Hindlimb muscle (tissue), 1 donor: ENCODE data around the gene THSD4. TPM values are rescaled to one million over a fixed set of nuclear protein-coding genes. Genes with fewer than 3 reads are reported as not detected.
"Not testable (repeated sequence)": the region's sequence is repeated elsewhere in the genome, so short reads cannot be mapped to it uniquely, and the experiment has no call there.

Experiments
- DNase-seq: peaks from one replicate; pipeline ENCODE4 v3.0.0-alpha.2; 2013
- polyA plus RNA-seq: library from polyadenylated mRNA; unstranded; fragments of 120-200 nt; gene quantifications from one replicate; pipeline ENCODE4 v1.2.1, GENCODE V29; 2013; ENCODE audit not compliant: insufficient read length

The THSD4 gene
- polyA plus RNA-seq, 1 donor, result 17.5 TPM

- no peak for DNase-seq
These were observed 524.2 kb downstream of the THSD4 start for GRCh38 chr15:71639471-71639870.

- DNase-seq, result no peak
These were observed 528.6 kb downstream of the THSD4 start for GRCh38 chr15:71643918-71644317.

- no peak for DNase-seq
These were observed 531.7 kb downstream of the THSD4 start for GRCh38 chr15:71646767-71647486.

GRCh38 chr15:71647487-71647808 lies 532.2 kb downstream of the THSD4 start:
- DNase-seq, result no peak

- no peak for DNase-seq
These were observed 532.8 kb downstream of the THSD4 start for GRCh38 chr15:71648095-71648494.

- DNase-seq, result no peak
These were observed 534.6 kb downstream of the THSD4 start for GRCh38 chr15:71649894-71650293.

GRCh38 chr15:71650603-71651002 lies 535.3 kb downstream of the THSD4 start:
- DNase-seq, result no peak

- DNase-seq, result no peak
These were observed 536.5 kb downstream of the THSD4 start for GRCh38 chr15:71651750-71652186.

GRCh38 chr15:71654042-71654719 lies 538.9 kb downstream of the THSD4 start:
- no peak for DNase-seq

GRCh38 chr15:71654720-71655174 lies 539.5 kb downstream of the THSD4 start:
- DNase-seq, result peak; percentile 67

- DNase-seq, result no peak
These were observed 541.2 kb downstream of the THSD4 start for GRCh38 chr15:71656425-71656824.

GRCh38 chr15:71657141-71657540 lies 541.9 kb downstream of the THSD4 start:
- DNase-seq, result no peak

- no peak for DNase-seq
These were observed 542.8 kb downstream of the THSD4 start for GRCh38 chr15:71658036-71658435.

GRCh38 chr15:71658827-71659729 lies 543.8 kb downstream of the THSD4 start:
- DNase-seq, result no peak

- DNase-seq, result no peak
These were observed 544.4 kb downstream of the THSD4 start for GRCh38 chr15:71659730-71660067.

- no peak for DNase-seq
These were observed 545.2 kb downstream of the THSD4 start for GRCh38 chr15:71660501-71660900.

- no peak for DNase-seq
These were observed 547.0 kb downstream of the THSD4 start for GRCh38 chr15:71662306-71662705.

- DNase-seq, result no peak
These were observed 549.4 kb downstream of the THSD4 start for GRCh38 chr15:71664622-71665021.

GRCh38 chr15:71666763-71667620 lies 551.7 kb downstream of the THSD4 start:
- no peak for DNase-seq

GRCh38 chr15:71669688-71670087 lies 554.4 kb downstream of the THSD4 start:
- no peak for DNase-seq

GRCh38 chr15:71670222-71670621 lies 555.0 kb downstream of the THSD4 start:
- not testable (repeated sequence) for DNase-seq

- DNase-seq, result no peak
These were observed 559.1 kb downstream of the THSD4 start for GRCh38 chr15:71674354-71674753.
